Gastroesophageal sphincter (tissue), 3 donors: ENCODE data around the gene VPS33B.

Experiments used
- EP300 ChIP-seq: sonication (generic); formaldehyde crosslinking; IDR thresholded peaks from one replicate; pipeline ENCODE4 v1.6.1; 2017; ENCODE audit warnings: antibody characterized with exemption, mild to moderate bottlenecking
- POLR2A ChIP-seq, 2 donors: fragments of 450-650 bp; IDR thresholded peaks; one replicate each; pipeline ENCODE4 v1.6.1; 2017; ENCODE audit warnings: antibody characterized with exemption in 2 of 2, mild to moderate bottlenecking in 2 of 2, moderate library complexity in 1 of 2
- POLR2AphosphoS5 ChIP-seq: sonication (generic); formaldehyde crosslinking; IDR thresholded peaks from one replicate; pipeline ENCODE4 v1.6.1; 2017; ENCODE audit warnings: antibody characterized with exemption
- TF ChIP-seq, protein P1 (sequence below), 4 experiments: fragments of 200-600 bp in 2 of 4; fragments of 450-650 bp in 2 of 4; sonication (generic) in 1 of 4; IDR thresholded peaks; one replicate each; pipeline ENCODE4 v1.5.1; 2017 to 2019; ENCODE audit warnings: antibody characterized with exemption in 4 of 4, mild to moderate bottlenecking in 2 of 4, moderate library complexity in 2 of 4

DNA sequence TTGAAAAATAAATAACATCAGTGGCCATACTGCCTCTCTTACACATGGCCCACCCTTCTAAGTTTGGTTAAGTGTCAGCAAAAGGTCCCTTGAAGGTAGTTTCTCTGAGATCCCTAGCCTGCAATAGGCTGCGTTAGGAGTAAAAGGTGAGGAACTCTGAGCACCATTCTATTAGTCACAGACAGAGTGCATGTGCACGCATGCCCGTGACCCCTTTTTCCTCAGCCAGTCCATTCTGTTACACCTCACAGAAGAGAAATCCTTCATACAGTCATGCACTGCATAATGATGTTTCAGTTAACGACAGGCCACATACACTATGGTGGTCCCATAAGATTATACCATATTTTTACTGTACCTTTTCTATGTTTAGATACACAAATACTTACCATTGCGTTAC is 55.2 kb downstream of the VPS33B start:
- TF ChIP-seq, protein P1, sequence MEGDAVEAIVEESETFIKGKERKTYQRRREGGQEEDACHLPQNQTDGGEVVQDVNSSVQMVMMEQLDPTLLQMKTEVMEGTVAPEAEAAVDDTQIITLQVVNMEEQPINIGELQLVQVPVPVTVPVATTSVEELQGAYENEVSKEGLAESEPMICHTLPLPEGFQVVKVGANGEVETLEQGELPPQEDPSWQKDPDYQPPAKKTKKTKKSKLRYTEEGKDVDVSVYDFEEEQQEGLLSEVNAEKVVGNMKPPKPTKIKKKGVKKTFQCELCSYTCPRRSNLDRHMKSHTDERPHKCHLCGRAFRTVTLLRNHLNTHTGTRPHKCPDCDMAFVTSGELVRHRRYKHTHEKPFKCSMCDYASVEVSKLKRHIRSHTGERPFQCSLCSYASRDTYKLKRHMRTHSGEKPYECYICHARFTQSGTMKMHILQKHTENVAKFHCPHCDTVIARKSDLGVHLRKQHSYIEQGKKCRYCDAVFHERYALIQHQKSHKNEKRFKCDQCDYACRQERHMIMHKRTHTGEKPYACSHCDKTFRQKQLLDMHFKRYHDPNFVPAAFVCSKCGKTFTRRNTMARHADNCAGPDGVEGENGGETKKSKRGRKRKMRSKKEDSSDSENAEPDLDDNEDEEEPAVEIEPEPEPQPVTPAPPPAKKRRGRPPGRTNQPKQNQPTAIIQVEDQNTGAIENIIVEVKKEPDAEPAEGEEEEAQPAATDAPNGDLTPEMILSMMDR (IDR thresholded peaks at IDR 0.05) = no peak
- TF ChIP-seq POLR2A (IDR thresholded peaks at IDR 0.05) (no peak), POLR2AphosphoS5 (no peak), EP300 (no peak)
